Right renal cortex interstitium (tissue), 3 donors: ENCODE measurements around the gene PABPN1L. TPM values are rescaled to one million over a fixed set of nuclear protein-coding genes. Genes with fewer than 3 reads are reported as not detected.

ENCODE experiments used
- DNase-seq, 3 donors: peaks; one replicate each; pipeline ENCODE4 v3.0.0-alpha.2; 2013; ENCODE audit warnings: low read depth in 3 of 3, low spot score in 2 of 3
- polyA plus RNA-seq, 3 donors: library from polyadenylated mRNA; unstranded; fragments of 120-200 nt; gene quantifications; one replicate each; pipeline ENCODE4 v1.2.1, GENCODE V29; 2013; ENCODE audit not compliant: insufficient read length in 3 of 3

PABPN1L gene
- polyA plus RNA-seq, 3 donors = not detected

DNA sequence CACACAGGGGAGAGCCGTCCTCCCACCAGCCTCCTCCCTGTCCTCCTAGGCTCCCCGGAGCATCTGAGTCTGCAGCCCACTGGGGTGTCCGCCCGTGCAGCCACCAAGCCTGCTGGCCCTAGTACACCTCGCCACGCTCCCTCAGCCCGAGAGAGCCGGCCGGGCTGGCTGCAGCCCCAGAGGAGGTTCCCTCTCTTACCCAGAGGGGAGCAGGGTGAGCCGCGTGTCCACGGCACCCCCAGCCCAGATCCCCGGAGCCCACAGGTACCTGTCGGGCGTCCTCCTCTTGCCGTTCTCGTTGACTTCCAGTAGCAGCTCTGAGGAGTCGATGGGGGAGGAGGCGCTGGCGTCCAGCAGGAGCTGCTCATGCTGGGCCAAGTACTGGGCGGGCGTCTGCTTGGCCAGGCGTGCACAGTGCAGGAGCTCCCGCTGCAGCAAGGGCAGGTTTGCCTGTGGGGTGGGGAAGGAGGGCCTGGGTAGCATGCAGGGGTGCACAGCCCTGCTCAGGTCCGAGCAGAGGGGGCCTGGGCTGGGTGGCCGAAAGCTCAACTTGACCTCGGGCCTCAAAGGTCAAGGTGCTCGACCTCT is 19.3 kb upstream of the PABPN1L start:
- DNase-seq = no peak

DNA sequence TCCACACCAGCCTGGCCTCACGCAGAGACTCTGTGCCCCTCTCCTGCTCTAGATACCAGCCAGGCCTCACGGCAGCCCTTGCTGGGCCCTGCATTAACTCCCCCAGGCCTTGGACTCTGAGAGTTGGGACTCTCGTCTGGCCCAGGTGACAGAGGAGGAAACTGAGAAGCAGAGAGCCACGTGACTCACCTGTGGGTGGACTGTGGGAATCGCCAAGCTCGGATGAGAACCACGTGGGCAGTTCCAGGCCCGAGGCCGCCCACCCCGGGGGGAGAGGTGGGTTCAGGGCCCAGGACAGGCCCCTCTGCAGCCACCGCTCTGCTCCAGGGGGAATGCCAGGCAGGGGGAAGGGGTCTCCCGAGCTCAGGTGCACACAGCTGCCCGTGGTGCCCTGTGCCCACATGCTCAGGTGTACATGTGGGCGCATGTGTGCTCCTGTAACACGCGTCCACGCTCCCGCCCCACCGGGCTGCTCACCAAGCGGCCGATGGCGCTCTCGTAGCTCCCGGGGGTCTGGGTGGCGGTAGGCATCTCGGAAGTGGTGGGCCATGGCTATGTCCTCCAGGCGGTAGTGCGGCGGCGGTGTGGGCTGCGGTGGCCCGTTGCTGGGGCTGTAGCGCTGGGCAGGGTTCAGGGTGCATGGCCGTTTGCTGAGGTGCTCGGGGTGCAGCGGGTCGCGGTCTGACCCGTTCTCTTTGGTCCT is 18.3 kb upstream of the PABPN1L start:
- DNase-seq = no peak

DNA sequence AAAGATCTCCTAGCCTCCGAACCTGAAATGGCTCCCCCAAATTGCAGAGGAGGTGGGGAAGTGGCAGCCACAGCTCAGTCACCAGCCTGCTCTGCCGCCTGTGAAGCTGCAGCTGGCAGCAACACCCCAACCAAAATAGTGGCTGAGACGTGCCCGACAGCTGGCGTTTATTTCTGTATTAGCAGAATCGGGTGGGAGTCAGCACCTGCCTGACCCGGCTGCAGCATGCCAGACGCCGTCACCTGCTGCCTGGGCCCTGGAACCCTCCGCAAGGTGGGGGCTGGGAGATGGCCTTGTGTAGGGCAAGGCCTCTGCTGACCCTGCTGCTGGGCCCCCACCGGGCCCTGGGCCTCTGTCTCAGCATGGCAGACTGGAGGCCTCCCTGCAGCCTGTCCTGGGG is 17.5 kb upstream of the PABPN1L start:
- no peak for DNase-seq

DNA sequence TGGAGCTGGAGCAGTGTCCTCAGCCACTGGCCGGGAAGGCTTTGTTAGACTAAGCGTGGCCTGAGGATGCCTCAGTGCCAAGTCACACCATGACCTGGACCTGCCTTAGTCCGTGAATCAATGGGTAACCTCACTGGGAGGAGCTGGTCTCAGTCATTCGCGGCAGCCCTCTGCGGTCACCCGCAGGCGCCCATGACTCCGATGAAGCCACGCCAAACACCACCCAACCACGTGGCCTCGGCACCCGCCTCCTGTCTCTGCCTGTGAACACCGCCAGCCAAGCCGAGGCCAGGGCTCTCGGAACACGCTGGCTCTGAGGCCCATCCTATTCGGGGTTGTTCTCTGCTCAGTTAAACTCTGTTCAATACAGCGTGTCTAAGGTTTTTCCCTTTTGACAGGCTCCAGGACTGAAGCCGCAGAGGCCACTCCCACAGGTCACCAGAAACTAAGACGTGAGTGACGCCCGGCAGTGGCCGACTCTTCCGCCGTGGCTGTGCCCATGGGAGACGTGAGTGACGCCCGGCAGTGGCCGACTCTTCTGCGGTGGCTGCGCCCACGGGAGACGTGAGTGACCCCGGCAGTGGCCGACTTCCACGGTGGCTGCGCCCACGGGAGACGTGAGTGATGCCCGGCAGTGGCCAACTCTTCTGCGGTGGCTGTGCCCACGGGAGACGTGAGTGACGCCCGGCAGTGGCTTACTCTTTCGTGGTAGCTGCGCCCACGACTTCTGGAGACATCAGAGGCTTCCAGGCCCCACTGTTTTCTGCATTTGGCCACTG is 16.8 kb upstream of the PABPN1L start:
- DNase-seq = no peak

DNA sequence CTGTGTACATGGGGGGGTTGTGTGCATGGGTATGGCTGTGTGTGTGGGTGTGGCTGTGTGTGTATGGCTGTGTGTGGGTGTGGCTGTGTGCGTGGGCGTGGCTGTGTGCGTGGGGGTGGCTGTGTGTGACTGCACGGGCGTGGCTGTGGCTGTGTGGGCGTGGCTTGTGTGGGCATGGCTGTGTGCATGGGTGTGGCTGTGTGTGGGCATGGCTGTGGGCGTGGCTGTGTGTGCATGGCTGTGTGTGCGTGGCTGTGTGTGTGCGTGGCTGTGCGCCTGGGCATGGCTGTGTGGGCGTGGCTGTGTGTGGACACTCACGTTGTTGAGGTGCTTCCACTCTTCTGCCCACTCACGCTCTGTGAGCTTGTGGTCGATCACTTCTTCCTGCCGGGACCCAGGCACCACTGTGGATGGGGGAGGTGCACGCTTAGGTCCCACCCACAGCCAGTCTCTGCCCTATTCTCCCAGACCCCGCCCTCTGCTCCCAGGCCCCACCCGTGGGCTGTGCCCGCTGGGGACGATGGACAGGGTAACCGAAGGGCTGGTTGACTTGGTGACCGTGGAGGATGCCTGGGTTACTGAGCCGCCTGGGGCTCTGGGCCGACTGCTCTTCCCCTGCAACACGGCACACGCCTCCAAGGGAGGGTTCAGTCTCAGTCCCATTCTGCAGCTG is 16.0 kb upstream of the PABPN1L start:
- DNase-seq = no peak

DNA sequence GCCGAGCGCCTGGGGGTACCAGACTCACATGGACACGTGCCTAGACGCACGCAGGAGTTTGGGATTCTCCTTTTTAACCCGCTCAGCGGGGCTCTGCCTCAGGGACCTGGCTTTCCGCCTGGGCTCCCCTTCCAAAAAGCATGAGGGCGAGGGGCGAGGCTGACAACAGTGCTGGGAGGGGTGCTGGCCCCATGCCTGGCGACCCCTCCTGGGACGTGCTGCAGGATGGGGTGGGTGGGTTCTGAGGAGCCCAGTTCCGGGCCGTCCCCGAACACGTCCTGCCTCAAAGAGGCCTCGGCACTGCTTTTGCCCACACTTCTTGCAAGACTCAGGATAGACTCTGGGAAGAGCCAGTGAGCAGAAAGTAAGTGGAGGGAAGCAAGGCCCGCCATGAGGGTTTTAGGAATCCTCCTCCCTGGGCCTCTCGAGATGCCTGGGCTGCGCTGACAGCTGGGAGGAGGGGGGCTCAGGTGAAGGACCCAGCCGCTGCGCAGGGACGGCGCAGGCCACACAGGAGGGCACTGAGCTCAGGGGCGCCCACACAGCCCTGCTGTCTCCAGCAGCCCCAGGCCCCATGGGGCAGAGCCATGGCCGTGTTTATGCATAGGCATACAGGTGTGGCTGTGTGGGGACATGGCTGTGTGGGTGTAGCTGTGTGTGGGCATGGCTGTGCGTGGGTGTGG is 15.4 kb upstream of the PABPN1L start:
- no peak for DNase-seq

DNA sequence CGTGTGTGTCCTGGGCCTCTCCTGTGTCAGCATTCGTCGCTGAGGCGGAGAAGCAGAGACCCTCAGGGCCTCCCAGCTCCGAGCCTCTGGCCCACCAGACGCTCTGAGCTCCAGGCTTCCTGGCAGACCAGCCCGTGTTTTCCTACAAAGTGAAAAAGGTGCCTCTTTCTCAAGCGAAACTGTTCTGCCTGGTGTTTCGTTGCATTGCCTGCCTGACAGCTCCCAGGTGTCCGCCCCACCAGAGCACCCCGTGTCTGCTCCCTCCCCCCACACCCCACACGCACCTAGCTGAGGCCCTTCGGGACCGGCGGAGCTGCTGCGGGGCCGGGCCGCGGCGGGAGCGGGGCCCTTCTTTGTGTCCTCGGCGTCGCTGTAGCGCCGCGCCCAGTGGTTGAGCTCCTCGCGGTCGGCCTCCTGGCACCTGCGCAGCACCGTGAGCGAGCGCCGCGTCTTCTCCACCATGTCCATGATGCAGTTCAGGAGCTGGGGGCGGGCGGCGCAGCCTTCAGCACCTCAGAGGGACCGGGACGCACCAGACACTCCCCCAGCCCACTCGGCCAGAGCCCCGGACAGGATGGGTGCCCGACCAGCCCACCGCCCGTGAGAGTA is 14.7 kb upstream of the PABPN1L start:
- DNase-seq = no peak

DNA sequence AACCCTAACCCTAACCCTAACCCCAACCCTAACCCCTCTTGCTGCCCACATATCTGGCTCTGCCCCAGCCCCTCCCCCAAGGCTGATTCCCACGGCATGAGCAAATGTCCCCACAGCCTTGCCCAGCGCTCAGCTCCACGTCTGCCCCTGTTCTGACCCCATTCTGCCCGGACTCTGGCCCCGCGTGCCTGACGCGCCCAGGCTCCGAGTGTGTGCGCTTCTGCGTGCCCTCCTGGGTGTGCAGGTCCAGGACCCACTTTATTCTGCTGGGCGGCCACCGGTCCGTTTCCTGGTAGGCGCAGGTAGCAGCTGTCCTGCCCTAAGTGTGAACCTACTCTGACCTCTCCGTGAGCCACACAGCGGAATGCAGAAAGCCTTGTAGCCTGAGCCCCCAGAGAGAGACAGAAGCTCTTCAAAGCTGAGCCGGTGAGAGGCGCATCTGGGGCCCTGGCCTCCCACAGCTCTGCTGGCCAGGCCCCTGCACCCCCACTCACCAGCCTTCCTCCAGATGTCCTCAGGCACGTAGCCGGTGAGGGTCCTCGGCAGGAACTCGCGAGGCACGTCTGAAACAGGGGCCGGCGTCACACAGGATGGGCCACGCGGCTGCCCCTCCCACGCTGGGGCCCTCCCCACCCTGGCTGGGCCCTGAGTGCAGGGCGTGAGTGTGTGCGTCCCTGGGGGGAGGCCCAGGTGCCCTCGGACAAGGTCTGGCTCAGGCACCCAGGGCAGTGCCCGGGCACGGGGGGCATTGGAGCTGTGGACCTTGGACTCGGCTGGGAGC is 14.0 kb upstream of the PABPN1L start:
- no peak for DNase-seq

DNA sequence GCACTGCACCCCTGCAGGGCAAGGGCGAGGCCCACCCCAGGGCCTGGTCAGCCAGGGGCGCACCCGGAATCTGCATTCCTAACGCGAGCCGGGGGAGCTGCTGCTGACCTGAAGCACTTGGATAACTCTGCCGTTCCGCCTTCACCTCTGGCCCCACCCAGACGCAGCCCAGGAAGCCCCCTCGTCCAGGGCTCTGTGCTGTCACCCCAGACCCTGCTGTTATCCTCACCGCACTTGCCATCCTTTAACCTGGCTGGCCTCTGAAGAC is 13.3 kb upstream of the PABPN1L start:
- DNase-seq = no peak

DNA sequence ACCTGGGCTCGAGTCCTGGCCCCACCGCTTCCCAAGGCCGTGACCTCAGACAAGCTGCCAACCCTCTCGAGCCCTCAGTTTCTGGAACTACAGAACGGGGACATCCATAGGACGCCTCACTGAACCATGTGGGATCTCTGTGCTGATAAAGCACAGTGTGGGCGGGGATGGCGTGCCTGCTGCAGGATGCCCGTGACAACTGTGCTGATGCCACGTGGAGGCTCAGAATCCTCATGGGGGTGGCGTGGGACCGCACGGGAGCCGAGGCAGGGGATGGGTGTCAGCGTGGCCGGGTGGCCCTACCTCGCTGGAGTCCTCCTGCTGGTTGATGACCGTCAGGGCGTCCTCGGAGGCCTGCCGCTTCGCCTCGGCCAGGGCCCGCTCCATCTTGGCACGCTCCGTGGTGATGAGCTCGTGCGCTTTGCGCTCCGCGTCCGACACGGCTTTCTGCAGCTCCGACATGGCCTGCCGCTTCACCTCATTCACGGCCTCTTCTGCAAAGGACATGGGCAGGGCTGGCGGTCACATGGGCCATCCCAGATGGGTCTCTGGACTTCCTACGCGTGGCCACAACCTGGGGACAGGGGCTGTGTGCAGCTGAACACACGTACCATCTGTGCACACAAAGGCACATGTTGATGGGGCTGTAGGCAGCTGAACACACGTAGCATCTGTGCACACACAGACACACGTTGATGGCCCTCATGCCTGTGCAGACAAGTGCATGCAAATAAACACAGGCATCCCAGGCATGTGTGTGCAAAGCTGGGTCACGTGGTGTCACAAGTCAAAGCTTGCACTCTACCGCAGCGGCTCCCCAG is 12.7 kb upstream of the PABPN1L start:
- DNase-seq = no peak

DNA sequence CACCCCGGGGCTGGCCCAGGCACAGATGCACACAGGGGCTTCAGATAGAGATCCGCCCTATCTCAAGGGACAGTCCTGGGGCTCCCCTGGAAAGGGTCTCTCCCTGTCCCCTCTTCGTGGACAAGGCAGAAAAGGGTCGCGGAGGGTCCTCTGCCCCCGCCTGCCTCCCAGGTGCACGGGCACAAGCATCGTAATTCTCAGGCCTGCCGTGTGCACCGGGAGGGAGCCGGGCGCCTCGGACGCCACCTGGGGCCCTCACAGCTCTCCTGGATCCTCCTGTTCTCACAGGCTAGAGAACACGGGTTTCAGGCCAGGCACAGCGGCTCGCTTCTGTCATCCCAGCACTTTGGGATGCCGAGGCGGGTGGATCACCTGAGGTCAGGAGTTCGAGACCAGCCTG is 11.9 kb upstream of the PABPN1L start:
- no peak for DNase-seq

DNA sequence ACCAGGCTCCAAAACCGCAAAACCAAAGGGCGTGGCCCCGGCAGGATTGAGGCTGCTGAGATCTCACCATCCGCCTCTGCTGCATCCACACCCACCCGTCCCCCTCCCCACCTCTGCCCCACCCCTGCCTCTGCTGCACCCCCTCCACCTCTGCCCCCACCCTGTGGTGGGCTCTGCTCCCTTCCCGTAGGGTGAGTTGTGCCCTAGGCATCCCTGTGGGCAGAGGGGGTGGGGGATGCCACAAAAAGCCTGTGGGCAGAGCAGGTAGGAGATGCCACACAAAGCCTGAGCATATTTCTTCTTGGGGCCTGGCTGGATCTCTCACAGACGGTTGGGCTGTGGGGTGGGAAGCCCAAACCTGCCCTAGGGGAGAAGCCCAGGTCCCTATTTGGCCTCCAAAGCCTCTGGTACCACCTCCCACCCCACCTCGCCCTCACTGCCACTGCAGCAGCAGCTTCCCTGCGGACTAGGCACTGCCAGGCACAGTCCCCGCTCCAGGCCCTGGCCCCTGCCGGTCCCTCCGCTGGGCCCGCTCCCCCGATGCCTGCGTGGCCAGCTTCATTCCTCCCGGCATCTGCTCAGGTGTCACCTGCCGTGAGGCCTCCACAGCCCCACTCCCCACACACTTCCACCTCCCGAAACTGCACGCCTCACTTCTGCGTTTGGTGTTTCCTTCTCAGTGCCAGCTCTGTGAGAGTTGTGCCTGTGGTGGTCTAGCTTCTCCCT is 11.3 kb upstream of the PABPN1L start:
- no peak for DNase-seq

DNA sequence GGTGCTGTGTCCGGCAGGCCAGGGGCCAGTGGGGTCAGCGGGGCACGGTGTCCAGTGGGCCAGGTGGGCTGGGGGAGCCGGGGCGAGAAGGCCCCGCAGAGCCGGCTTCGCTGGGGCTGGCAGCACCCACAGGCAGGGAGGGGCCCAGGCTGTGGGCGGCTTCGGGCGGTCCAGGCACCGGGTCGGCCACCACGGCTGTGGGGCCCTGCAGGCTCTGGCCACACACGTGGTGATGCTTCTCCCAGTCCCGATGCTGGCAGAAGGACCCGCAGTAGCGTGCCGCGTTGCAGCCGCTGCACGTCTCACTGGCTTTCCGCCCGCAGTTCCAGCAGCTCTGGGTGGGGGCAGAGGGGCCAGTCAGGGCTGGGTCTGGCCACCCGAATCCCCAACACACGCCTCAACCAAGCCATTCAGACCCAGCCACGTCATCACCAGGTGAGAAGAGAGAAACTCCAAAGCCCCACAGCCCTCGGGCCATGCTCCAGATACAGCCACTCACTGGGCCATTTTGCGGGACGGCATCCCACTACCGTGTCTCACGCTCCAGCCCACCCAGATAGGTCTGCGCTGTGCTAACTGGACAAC is 10.6 kb upstream of the PABPN1L start:
- no peak for DNase-seq

DNA sequence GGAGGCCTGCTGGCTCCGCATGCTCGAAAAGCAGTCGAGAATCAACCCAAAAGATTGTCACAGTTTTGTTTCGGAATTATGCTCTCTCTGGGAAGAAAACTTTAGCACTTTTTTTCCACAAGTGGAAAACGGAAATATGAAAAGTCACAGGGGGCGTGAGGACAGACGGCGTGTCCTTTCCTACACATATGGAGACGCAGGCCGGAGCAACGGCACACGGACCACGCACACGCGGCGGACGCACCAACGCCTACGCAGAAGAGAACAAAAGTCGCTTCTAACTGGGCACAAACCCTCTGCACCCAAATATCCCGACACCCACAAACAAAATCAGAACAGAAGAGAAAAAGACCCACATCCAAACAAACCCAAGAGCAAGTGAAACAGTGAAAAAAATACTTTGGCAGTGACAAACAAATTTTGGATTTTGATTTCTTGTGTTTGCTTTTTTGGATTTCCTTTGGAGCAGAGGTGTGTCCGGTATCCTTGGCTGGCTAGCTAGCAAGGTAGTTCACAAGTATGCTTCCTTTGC is 9.3 kb upstream of the PABPN1L start:
- no peak for DNase-seq

DNA sequence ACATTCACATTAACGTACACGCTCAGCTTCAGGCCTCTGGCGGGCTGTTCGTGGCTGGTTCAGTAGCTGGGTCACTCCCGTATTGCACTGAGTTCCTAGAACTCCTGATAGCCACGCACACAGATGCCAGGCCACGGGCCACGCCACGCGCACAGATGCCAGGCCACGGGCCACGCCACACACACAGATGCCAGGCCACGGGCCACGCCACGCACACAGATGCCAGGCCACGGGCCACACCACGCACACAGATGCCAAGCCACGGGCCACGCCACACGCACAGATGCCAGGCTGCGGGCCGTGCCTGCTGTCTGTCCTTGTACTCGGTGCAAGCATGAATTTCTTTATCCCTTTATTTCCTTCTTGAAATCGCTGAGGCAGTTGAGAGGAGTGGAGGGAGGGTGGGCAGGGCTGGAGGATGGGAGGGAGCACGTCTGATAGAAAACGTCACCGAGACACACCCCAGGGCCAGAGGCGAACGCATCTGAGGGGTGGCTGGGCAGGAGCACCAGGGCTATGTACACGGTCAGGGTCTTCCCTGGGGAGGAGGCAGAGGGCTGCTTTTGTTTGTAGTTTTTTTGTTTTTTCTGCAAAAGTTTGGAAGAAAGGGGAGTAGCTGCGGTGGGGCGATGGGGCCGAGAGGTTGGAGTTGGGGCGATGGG is 8.6 kb upstream of the PABPN1L start:
- DNase-seq = no peak

DNA sequence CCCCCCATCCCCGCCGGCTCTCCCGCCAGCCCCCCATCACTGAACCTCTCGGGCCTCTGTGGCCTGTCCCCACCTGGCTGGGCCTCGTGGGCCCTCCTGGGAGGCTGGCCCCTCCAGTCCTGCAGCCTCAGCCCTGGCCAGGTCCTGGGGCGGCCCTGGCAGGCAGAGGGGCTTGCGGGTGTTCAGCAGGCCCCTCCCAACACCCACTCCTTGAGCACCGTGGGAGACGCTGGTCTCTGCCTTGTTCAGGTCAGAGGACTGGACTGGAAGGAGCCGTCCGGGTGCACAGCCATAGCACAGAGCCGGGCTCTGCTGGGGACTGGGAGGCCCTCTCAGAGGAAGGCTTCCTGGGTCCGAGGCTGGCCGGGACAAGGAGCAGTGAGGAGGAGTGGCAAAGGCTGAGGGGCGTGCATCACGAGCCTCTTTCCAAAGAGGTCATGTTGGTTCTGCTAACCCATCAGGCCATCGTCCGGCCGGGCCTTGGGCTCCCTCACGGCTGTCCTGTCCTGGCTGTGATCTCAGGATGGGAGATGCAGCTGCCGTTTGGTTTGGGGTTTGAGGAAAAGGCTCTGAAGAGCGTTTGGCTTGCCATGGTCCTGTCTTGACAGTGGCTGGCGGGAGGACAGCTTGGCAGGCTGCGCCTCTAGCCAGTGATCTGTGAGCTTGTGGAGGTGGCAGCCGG is 6.3 kb upstream of the PABPN1L start:
- DNase-seq = no peak
